Left hindlimb (tissue), 1 donor: ENCODE measurements around the gene LILRA6.
"Not testable (repeated sequence)": the region's sequence is repeated elsewhere in the genome, so short reads cannot be mapped to it uniquely, and the experiment has no call there.

Experiments used
- DNase-seq: peaks from one replicate; pipeline ENCODE4 v3.0.0-alpha.2; 2018

Gene LILRA6

GRCh38 chr19:54262066-54262465 lies 19.5 kb upstream of the LILRA6 start:
- DNase-seq: no peak

GRCh38 chr19:54257116-54257480 lies 14.5 kb upstream of the LILRA6 start, which contains the start of gene LILRB5:
Gene LILRB5, minus strand, starts transcription at chr19:54257273. Its CDS starts 80 bp downstream, at chr19:54257193.
- no peak for DNase-seq

GRCh38 chr19:54256250-54257115 lies 13.9 kb upstream of the LILRA6 start:
- no peak for DNase-seq

GRCh38 chr19:54255105-54255775 lies 12.7 kb upstream of the LILRA6 start:
- DNase-seq: no peak

GRCh38 chr19:54254195-54254906 lies 11.8 kb upstream of the LILRA6 start:
- no peak for DNase-seq

GRCh38 chr19:54253331-54254194 lies 11.0 kb upstream of the LILRA6 start:
- DNase-seq: no peak

- no peak for DNase-seq
These were observed 10.3 kb upstream of the LILRA6 start for GRCh38 chr19:54252845-54253244.

- no peak for DNase-seq
These were observed 9.7 kb upstream of the LILRA6 start for GRCh38 chr19:54252243-54252642.

GRCh38 chr19:54248016-54248601 lies 5.5 kb upstream of the LILRA6 start:
- peak; percentile 48 for DNase-seq

GRCh38 chr19:54247106-54247930 lies 4.7 kb upstream of the LILRA6 start:
- no peak for DNase-seq

- no peak for DNase-seq
These were observed 3.3 kb upstream of the LILRA6 start for GRCh38 chr19:54245936-54246335.

GRCh38 chr19:54243809-54244208 lies 1.2 kb upstream of the LILRA6 start:
- DNase-seq: not testable (repeated sequence)

- DNase-seq: not testable (repeated sequence)
These were observed 356 bp downstream of the LILRA6 start for GRCh38 chr19:54242234-54242633.

- DNase-seq: not testable (repeated sequence)
These were observed 1.9 kb downstream of the LILRA6 start for GRCh38 chr19:54240372-54241336.

GRCh38 chr19:54239491-54240371 lies 2.9 kb downstream of the LILRA6 start:
- not testable (repeated sequence) for DNase-seq

GRCh38 chr19:54233941-54234340 lies 8.6 kb downstream of the LILRA6 start:
- DNase-seq: no peak

- DNase-seq: no peak
These were observed 11.3 kb downstream of the LILRA6 start for GRCh38 chr19:54231077-54231931.

GRCh38 chr19:54230031-54230430 lies 12.6 kb downstream of the LILRA6 start:
- DNase-seq: no peak
